OCI-M1 (cell line): ENCODE results near the gene CD5L.

ENCODE experiments used
- DNase-seq: peaks from one replicate; lab custom pipeline; 2025; lab: John Stamatoyannopoulos, UW

Gene CD5L

DNA sequence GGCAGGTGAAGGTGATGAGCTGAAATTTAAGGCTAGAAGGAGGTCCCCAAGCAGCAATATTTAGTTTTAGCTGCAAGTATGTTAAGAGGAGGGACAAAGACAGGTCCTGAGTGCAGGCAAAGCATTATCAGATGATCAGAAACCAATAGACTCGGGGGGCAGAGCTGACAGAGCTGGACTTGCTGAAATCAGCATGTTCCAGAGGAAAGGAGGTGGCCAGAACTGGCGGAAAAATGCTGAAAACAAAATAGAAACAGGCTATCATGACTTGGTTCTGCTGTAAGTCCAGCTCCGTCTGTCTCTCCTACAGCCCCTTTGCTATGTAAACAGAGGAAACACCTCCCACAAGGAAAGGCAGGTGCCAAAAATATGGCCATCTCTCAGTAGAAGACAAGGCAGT is at the start of gene CD5L:
Gene CD5L, minus strand, starts transcription at position 101 of the 400 bp plus-strand sequence. CDS start 107 bp downstream, outside the sequence.
- no peak for DNase-seq

DNA sequence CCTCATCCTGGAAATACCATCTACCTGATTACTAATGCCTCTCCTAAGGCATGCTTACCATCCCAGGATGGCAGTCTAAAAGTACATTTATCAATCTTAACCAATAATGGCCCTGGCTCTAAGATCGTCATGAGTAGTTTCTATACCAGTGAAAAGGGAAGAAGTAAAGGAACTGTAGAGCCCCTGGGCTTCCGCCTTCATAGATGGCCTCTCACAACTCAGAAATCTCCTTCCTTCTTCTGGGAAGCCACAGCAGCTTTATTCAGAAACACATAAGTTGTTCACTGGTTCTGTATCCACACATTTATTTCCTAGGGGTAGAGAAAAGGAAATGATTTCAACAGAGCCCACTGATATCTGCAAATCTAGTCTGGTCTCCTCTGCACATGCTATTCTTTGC is 41.0 kb upstream of the CD5L start:
- no peak for DNase-seq

- peak; percentile 17 for DNase-seq
These were observed 39.0 kb upstream of the CD5L start for GRCh38 chr1:157880621-157881020.

GRCh38 chr1:157878059-157878458 is 36.5 kb upstream of the CD5L start:
- DNase-seq = peak; percentile 48

- no peak for DNase-seq
These were observed 28.9 kb upstream of the CD5L start for GRCh38 chr1:157870490-157870889.

GRCh38 chr1:157868654-157869053 is 27.0 kb upstream of the CD5L start:
- no peak for DNase-seq

GRCh38 chr1:157862114-157863070 is 20.8 kb upstream of the CD5L start:
- no peak for DNase-seq

- no peak for DNase-seq
These were observed 14.9 kb upstream of the CD5L start for GRCh38 chr1:157856538-157856937.

DNA sequence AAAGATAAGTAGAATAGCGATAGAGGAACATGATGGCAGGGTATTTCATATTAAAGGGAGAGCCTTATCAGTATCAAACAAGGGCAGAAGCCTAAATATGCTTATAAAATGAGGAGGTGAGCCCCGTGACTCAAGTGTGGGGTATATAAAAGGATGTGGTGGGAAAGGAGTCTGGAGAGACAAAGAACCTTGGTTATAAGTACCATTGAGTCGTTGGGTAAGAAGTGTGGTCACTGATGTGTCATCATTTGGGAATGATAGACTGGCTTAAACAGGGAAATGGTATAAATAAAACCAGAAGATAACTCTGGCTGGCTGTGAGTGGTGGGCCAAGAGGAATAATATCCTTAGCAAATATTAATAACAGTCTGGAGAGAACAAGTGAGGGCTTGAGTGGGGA is 10.9 kb upstream of the CD5L start:
- DNase-seq = no peak

- peak; percentile 12 for DNase-seq
These were observed 7.7 kb upstream of the CD5L start for GRCh38 chr1:157849229-157849875.

GRCh38 chr1:157844089-157844830 is 2.7 kb upstream of the CD5L start:
- DNase-seq = no peak

DNA sequence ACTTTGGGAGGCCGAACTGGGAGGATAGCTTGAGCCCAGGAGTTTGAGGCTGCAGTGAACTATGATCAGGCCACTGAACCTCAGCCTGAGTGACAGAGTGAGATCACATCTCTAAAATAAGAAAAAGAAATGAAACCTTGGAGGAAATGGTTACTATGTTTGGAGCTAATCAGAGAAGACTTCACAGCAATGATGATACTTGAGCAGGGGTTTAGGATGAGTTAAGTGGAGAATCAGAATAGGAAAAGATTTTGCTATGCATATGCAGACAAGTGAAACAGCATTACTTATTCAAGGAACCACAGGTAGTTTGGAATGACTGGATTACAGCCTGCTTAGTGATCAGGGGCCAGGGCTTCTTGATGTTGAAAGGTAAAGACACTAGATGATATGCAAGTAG is 1.3 kb upstream of the CD5L start:
- DNase-seq = no peak

DNA sequence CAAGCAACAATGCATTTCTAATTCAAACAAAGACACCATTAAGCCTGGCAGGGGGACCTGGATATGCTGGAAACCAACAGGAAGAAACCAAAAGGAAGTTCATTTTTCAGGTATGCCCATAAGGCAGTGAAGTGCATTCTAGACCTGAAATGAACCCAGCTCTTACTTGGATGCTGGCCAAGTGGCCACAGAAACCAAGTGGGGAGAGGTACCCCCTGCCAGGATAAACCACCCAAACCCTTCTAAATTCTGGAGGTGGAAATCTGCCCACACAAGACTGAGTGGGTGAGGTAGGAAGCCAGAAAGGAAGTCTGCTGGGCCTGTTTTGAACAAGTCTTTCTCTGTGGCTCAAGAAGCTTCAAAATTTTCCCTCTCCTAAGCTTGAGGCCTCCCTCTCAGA is 2.6 kb downstream of the CD5L start:
- no peak for DNase-seq

GRCh38 chr1:157834430-157834829 is 7.2 kb downstream of the CD5L start:
- no peak for DNase-seq

- DNase-seq = no peak
These were observed 8.5 kb downstream of the CD5L start for GRCh38 chr1:157833145-157833544.

GRCh38 chr1:157831968-157832626 is 9.5 kb downstream of the CD5L start:
- peak; percentile 34 for DNase-seq

GRCh38 chr1:157830887-157831286 is 10.7 kb downstream of the CD5L start:
- DNase-seq = no peak

- DNase-seq = no peak
These were observed 11.9 kb downstream of the CD5L start for GRCh38 chr1:157829711-157830110.

GRCh38 chr1:157829210-157829609 is 12.4 kb downstream of the CD5L start:
- no peak for DNase-seq

DNA sequence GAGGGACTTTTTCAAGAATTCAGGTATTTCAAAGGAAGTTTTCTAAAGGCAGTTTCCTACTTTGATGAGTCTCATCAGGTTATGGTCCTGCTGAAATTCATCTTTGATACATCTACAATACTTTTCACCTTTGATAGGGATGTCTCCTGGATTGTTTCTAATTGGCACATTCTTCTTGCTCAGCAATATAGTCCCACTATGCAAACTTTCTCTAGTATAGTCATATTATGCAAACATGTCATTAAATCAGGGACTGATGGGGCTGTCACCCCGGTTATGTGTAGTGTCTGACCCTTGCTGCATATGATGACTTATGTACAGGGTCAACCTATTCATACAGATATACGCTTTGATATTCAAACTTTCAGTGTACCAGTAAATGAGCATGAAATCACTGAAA is 21.3 kb downstream of the CD5L start:
- DNase-seq = no peak

GRCh38 chr1:157819896-157820295 is 21.7 kb downstream of the CD5L start, which contains the start of gene FCRL1:
TSS of gene FCRL1 (minus strand) at chr1:157820120. CDS start at chr1:157820037, 83 bp downstream.
- no peak for DNase-seq

- DNase-seq = no peak
These were observed 22.4 kb downstream of the CD5L start for GRCh38 chr1:157819215-157819614.
